GM12878 (cell line): Measurements from ENCODE around the gene PIGB. TPM values are rescaled to one million over a fixed set of nuclear protein-coding genes. Genes with fewer than 3 reads are reported as not detected.

Experiments
- ATAC-seq: fragments of 200-7000 bp; cut with Tn5 transposase; 3 replicates; pipeline ENCODE4 v1.9.1; 2020; ENCODE audit warnings: mild to moderate bottlenecking, moderate library complexity
- BruUV-seq: library from RNA; stranded (reverse); fragments of 400-500 nt; replicated peaks from 2 replicates; lab custom pipeline; 2021; lab: Mats Ljungman, UMichigan
- CTCF ChIA-PET: fragments of 300-600 bp; sonication (Branson Sonifier 250); formaldehyde crosslinking; extraction: SDS; loops from one replicate; lab custom pipeline; 2021; ENCODE audit warnings: inconsistent platforms; lab: Yijun Ruan, JAX
- POLR2A ChIA-PET: fragments of 350-600 bp; formaldehyde crosslinking; extraction: SDS; loops from one replicate; lab custom pipeline; 2021; ENCODE audit warnings: inconsistent platforms; lab: Charles Lee
- RAD21 ChIA-PET: fragments of 300-600 bp; sonication (Branson Sonifier 250); formaldehyde crosslinking; loops from one replicate; lab custom pipeline; 2023; ENCODE audit warnings: antibody characterized with exemption; ENCODE audit not compliant: unreplicated experiment; lab: Charles Lee
- SMC1A ChIA-PET: fragments of 300-600 bp; sonication (Branson Sonifier 250); formaldehyde crosslinking; loops from one replicate; lab custom pipeline; 2023; ENCODE audit not compliant: unreplicated experiment, uncharacterized antibody; lab: Charles Lee
- DNase-seq: peaks from one replicate; pipeline ENCODE4 v3.0.0-alpha.2; 2011; ENCODE audit warnings: low read depth, low spot score
- FAIRE-seq: peaks from 3 replicates; lab custom pipeline; 2011; peaks lifted over from hg19 to GRCh38; lab: Jason Lieb, UNC
- H2AFZ ChIP-seq: 2 replicates; pipeline ENCODE4 v1.6.0; 2011; ENCODE audit warnings: low read depth, low read length, control low read depth; ENCODE audit not compliant: control insufficient read depth
- H3K27ac ChIP-seq: 2 replicates; pipeline ENCODE4 v1.5.1; 2011; ENCODE audit warnings: control low read depth; ENCODE audit not compliant: control insufficient read depth, insufficient read depth
- H3K27me3 ChIP-seq, 2 experiments: replicated peaks in 1 of 2; 2 replicates each; pipeline versions ENCODE4 v1.6.0 to v1.6.1; 2011; ENCODE audit warnings: low read length in 1 of 2; ENCODE audit not compliant: control insufficient read depth in 2 of 2, insufficient read depth in 2 of 2
- H3K36me3 ChIP-seq, 2 experiments: 2 replicates each; pipeline ENCODE4 v1.5.1; 2011; ENCODE audit warnings: low read length in 1 of 2; ENCODE audit not compliant: control insufficient read depth in 2 of 2, insufficient read depth in 2 of 2
- H3K4me1 ChIP-seq: 2 replicates; pipeline ENCODE4 v1.6.1; 2011; ENCODE audit warnings: mild to moderate bottlenecking, low read length, moderate library complexity, mixed read lengths; ENCODE audit not compliant: control insufficient read depth, insufficient read depth
- H3K4me2 ChIP-seq: 2 replicates; pipeline ENCODE4 v1.6.0; 2011; ENCODE audit warnings: control low read depth; ENCODE audit not compliant: control insufficient read depth, insufficient read depth
- H3K4me3 ChIP-seq: fragments of 200-600 bp; sonication (generic); 2 replicates; pipeline ENCODE4 v1.5.1; 2016
- H3K79me2 ChIP-seq: 2 replicates; pipeline ENCODE4 v1.6.0; 2011; ENCODE audit warnings: low read length; ENCODE audit not compliant: control insufficient read depth, insufficient read depth
- H3K9ac ChIP-seq: 2 replicates; pipeline ENCODE4 v1.8.0; 2011; ENCODE audit warnings: low read length, control low read depth, mixed read lengths; ENCODE audit not compliant: control insufficient read depth, insufficient read depth
- H3K9me3 ChIP-seq: replicated peaks from 3 replicates; pipeline ENCODE4 v1.5.1; 2011; ENCODE audit warnings: mild to moderate bottlenecking, low read length; ENCODE audit not compliant: control insufficient read depth, insufficient read depth
- H4K20me1 ChIP-seq: 2 replicates; pipeline ENCODE4 v1.6.0; 2011; ENCODE audit not compliant: control insufficient read depth, insufficient read depth
- CHD1 ChIP-seq: IDR thresholded peaks from 2 replicates; pipeline ENCODE4 v1.6.1; 2012; ENCODE audit warnings: low read depth, low read length, improper control_type of control experiment
- CUX1 ChIP-seq: IDR thresholded peaks from 2 replicates; pipeline ENCODE4 v1.6.1; 2012; ENCODE audit warnings: improper control_type of control experiment, low read depth, low read length; ENCODE audit not compliant: insufficient replicate concordance
- DPF2 ChIP-seq: fragments of 450-650 bp; IDR thresholded peaks from 2 replicates; pipeline ENCODE4 v1.6.1; 2017; ENCODE audit warnings: mild to moderate bottlenecking
- ESRRA ChIP-seq: IDR thresholded peaks from 2 replicates; pipeline ENCODE4 v1.6.1; 2012; ENCODE audit warnings: mild to moderate bottlenecking, low read length, improper control_type of control experiment
- GABPA ChIP-seq: IDR thresholded peaks from 2 replicates; pipeline ENCODE4 v1.6.1; 2014; ENCODE audit warnings: antibody characterized with exemption, low read depth, mild to moderate bottlenecking, inconsistent platforms
- JUNB ChIP-seq: IDR thresholded peaks from 2 replicates; pipeline ENCODE4 v1.6.1; 2016; ENCODE audit warnings: antibody characterized with exemption, mild to moderate bottlenecking
- KAT2A ChIP-seq: conservative IDR thresholded peaks from 2 replicates; pipeline ENCODE4 v1.6.1; 2011; ENCODE audit warnings: low read depth, low read length; ENCODE audit not compliant: control insufficient read depth
- NBN ChIP-seq: fragments of 450-650 bp; IDR thresholded peaks from 2 replicates; pipeline ENCODE4 v1.6.1; 2016
- POLR2A ChIP-seq: IDR thresholded peaks from 2 replicates; pipeline ENCODE4 v1.6.1; 2011; ENCODE audit warnings: low read depth, mild to moderate bottlenecking, low read length
- SMAD1 ChIP-seq: fragments of 450-650 bp; IDR thresholded peaks from 2 replicates; pipeline ENCODE4 v1.6.1; 2018; ENCODE audit warnings: mild to moderate bottlenecking, low read depth; ENCODE audit not compliant: partially characterized antibody
- SREBF2 ChIP-seq: IDR thresholded peaks from 2 replicates; pipeline ENCODE4 v1.6.1; 2012; ENCODE audit warnings: mild to moderate bottlenecking, low read length
- WGBS: methylation state at CpG from one replicate; pipeline ENCODE4 v1.1.6; 2016; ENCODE audit warnings: low lambda C conversion rate; ENCODE audit not compliant: insufficient replicate concordance, insufficient coverage; ENCODE audit errors: missing lambda C conversion rate; 5-methylcytosine and 5-hydroxymethylcytosine counted together
- in situ Hi-C: fragments of 300-500 bp; cut with MboI; formaldehyde crosslinking; loops from 9 replicates; pipeline ENCODE4 v1.14.3; 2018; ENCODE audit warnings: mixed read lengths
- intact Hi-C: fragments of 100-400 bp; cut with micrococcal nuclease; formaldehyde crosslinking; loops from one replicate; pipeline ENCODE4 v1.14.2; 2022; ENCODE audit not compliant: unreplicated experiment
- polyA plus RNA-seq, 11 experiments: library from polyadenylated mRNA; depleted of rRNA in 4 of 11; unstranded in 6 of 11; stranded (reverse) in 5 of 11; fragments of >200 nt; fragmentation: Nextera tagmentation in 4 of 11; fragmentation: Illumina TruSeq in 1 of 11; extraction: Ambion mirVana in 4 of 11; extraction: Trizol in 1 of 11; gene quantifications; 1 replicate in 1 of 11; 2 replicates in 10 of 11; pipeline versions ENCODE4 v1.2.1 to v1.2.3, GENCODE V29; 2011 to 2016; ENCODE audit warnings: inconsistent platforms in 2 of 11, missing spikeins in 2 of 11, low read depth in 1 of 11
- total RNA-seq, 4 experiments: library from RNA; depleted of rRNA in 3 of 4; stranded (reverse); fragments of >200 nt in 3 of 4; fragmentation: Illumina TruSeq in 1 of 4; extraction: Trizol in 1 of 4; gene quantifications; 2 replicates each; pipeline versions ENCODE4 v1.2.1 to v1.2.3, GENCODE V29; 2013 to 2021
- TF ChIP-seq, protein P1 (sequence below): fragments of 450-650 bp; formaldehyde crosslinking; IDR thresholded peaks from 2 replicates; pipeline ENCODE4 v1.4.0; 2020; ENCODE audit warnings: mild to moderate bottlenecking, moderate library complexity

The PIGB gene
- total and polyA plus RNA-seq, 10 of the 15 experiments (the other 5 are each of a cell fraction or from before 2014, with no cell fraction given), result 17.9 to 46.0 (median 25.2) TPM

- no peaks in the 10 kb centered on the region for H3K27me3 ChIP-seq
- H3K9me3 ChIP-seq, result no peaks in the 10 kb centered on the region
- in situ Hi-C loops (no loop called here), intact Hi-C loops (no loop called here)
- DNase-seq (no peak), FAIRE-seq (no peak), ATAC-seq (no peak)
- no peak overlapping the region for H2AFZ ChIP-seq
- no peak for TF ChIP-seq SMAD1
- TF ChIP-seq NBN, result no peak
- TF ChIP-seq JUNB, result no peak
- no peak for TF ChIP-seq POLR2A
- TF ChIP-seq, protein P1, sequence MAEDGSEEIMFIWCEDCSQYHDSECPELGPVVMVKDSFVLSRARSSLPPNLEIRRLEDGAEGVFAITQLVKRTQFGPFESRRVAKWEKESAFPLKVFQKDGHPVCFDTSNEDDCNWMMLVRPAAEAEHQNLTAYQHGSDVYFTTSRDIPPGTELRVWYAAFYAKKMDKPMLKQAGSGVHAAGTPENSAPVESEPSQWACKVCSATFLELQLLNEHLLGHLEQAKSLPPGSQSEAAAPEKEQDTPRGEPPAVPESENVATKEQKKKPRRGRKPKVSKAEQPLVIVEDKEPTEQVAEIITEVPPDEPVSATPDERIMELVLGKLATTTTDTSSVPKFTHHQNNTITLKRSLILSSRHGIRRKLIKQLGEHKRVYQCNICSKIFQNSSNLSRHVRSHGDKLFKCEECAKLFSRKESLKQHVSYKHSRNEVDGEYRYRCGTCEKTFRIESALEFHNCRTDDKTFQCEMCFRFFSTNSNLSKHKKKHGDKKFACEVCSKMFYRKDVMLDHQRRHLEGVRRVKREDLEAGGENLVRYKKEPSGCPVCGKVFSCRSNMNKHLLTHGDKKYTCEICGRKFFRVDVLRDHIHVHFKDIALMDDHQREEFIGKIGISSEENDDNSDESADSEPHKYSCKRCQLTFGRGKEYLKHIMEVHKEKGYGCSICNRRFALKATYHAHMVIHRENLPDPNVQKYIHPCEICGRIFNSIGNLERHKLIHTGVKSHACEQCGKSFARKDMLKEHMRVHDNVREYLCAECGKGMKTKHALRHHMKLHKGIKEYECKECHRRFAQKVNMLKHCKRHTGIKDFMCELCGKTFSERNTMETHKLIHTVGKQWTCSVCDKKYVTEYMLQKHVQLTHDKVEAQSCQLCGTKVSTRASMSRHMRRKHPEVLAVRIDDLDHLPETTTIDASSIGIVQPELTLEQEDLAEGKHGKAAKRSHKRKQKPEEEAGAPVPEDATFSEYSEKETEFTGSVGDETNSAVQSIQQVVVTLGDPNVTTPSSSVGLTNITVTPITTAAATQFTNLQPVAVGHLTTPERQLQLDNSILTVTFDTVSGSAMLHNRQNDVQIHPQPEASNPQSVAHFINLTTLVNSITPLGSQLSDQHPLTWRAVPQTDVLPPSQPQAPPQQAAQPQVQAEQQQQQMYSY (CRISPR knock-in tag), result no peak
- TF ChIP-seq CUX1, result no peak
- TF ChIP-seq ESRRA, result no peak
- no peak for TF ChIP-seq CHD1
- no peak for TF ChIP-seq SREBF2
- TF ChIP-seq GABPA, result no peak
- no peak for TF ChIP-seq DPF2
- TF ChIP-seq KAT2A, result no peak
- ChIA-PET RAD21 (no interaction called here), CTCF (interaction anchor here (1.0 kb wide), 1 partner anchor 92 kb away, joined by 3 read pairs; no protein-coding TSS in a partner anchor), POLR2A (no interaction called here), SMC1A (no interaction called here)
- H4K20me1 ChIP-seq, result no peaks in the 10 kb centered on the region
- H3K79me2 ChIP-seq, result no peaks in the 10 kb centered on the region
- H3K9ac ChIP-seq, result no peak overlapping the region
- H3K4me3 ChIP-seq, result no peak overlapping the region
- no TSS peak for BruUV-seq
- H3K36me3 ChIP-seq, result peaks cover 0 to 16% of the 10 kb centered on the region in 2 experiments; a peak in 2 of 4 replicates
- no peak overlapping the region for H3K4me2 ChIP-seq
- no peaks in the 10 kb centered on the region for H3K4me1 ChIP-seq
- no peak overlapping the region for H3K27ac ChIP-seq
- 100% methylated on average over 2 of the region's 2 CpGs for WGBS
Observed at GRCh38 chr15:55343168-55343567, 24.1 kb downstream of the PIGB start.
